ENCODE data around the gene LYZL1.

- TF ChIP-seq CTCF (conservative IDR thresholded peaks at IDR 0.05; ENCODE audit: low read length) (no peak), EZH2phosphoT487 (IDR thresholded peaks at IDR 0.05; ENCODE audit: borderline replicate concordance) (no peak)
Observed at GRCh38 chr10:29256019-29256418, 32.9 kb upstream of the LYZL1 start.

All from Loucy (cell line).